ENCODE data around the gene IMPA2.

IMPA2 gene

DNA sequence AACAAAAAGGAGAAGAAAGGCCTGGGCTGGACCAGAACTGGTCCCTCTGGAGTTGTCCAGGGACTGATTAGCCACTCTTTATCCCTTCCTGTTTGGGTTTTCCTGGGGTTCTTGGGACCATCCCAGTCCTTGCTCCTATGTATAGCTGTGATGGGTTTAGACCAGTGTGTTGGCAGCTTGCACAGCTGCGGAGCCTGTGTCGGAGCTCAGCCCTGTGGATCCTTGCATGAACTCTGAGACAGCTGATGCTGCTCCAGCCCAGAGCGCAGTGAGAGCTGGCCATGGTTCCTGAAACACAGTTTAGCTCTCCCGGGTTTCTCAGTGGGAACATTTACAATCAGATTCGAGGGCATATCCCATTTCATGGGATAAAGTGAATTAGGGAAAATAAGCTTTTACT, 16.9 kb downstream of the IMPA2 start (continued):
- TF ChIP-seq ZNF560 (tag by site-specific recombination; IDR thresholded peaks at IDR 0.05; ENCODE audit: borderline replicate concordance): no peak

DNA sequence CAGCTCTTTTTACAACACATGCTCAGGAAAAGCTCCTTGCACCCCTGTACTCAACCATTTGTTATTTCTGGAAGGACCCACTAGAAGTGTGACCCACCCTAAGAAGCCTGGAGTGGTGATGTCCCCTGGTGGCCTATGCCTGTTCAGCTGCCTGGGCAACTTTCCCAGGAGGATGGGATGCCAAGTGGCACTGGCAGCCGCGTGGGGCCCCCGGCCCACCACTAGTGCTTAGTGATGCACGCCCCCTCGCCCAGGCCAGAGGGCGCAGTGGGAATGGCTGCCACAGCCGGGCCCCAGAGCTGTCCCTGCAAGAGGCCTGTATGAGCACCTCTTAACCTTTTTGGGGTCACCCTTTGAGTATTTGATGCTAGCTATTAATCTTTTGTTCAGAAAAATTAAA, 18.1 kb downstream of the IMPA2 start:
- ChIA-PET CTCF (interaction anchor here (0.6 to 14.0 kb wide), 5 partner anchors 39 to 266 kb away, joined by 3 to 436 read pairs (median 6); no protein-coding TSS in a partner anchor), POLR2A (no interaction called here)
- H3K36me3 ChIP-seq (ENCODE audit: control insufficient read depth in 2 of 2, insufficient read depth in 1 of 2, low read length in 2 of 2): peaks cover 4% of the 10 kb centered on the region in 2 experiments; a peak in 2 of 3 replicates

DNA sequence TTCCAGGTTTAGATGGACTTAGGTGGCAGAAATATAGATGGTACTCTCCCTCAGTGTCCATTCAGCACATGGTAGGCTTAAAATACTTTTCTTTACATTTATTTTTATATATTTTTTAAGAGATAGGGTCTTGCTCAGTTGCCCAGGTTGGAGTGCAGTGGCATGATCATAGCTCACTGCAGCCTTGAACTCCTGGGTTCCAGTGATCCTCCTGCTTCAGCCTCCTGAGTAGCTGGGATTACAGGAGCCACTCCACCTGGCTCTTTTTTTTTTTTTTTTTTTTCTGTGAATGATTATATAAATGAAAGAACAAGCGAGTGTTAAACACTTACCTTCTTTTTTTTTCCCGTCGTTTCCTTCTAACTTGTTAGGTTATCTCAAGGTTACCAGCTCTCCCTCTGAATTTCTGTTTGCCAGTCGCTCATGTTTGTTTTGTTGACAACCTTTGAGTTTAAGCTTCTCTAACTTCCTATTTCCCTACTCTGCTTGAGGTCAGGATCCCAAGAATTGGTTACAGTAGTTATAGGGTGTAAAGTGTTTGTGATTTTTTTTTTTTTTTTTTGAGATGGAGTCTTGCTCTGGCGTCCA, 18.9 kb downstream of the IMPA2 start:
- TF ChIP-seq ZNF175 (tag by site-specific recombination; IDR thresholded peaks at IDR 0.05): no peak
- no peak for TF ChIP-seq ZNF677 (tag by site-specific recombination; IDR thresholded peaks at IDR 0.05)
- TF ChIP-seq ZNF211 (tag by site-specific recombination; IDR thresholded peaks at IDR 0.05; ENCODE audit: low read depth): no peak
- no peak for TF ChIP-seq ZNF544 (tag by site-specific recombination; IDR thresholded peaks at IDR 0.05)
- no peak for TF ChIP-seq GLIS2 (tag by site-specific recombination; IDR thresholded peaks at IDR 0.05)
- TF ChIP-seq OVOL3 (tag by site-specific recombination; IDR thresholded peaks at IDR 0.05): no peak
- TF ChIP-seq, protein P1, sequence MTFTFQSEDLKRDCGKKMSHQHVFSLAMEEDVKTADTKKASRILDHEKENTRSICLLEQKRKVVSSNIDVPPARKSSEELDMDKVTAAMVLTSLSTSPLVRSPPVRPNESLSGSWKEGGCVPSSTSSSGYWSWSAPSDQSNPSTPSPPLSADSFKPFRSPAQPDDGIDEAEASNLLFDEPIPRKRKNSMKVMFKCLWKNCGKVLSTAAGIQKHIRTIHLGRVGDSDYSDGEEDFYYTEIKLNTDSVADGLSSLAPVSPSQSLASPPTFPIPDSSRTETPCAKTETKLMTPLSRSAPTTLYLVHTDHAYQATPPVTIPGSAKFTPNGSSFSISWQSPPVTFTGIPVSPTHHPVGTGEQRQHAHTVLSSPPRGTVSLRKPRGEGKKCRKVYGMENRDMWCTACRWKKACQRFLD (tag by site-specific recombination; IDR thresholded peaks at IDR 0.05): no peak
- TF ChIP-seq, protein P2, sequence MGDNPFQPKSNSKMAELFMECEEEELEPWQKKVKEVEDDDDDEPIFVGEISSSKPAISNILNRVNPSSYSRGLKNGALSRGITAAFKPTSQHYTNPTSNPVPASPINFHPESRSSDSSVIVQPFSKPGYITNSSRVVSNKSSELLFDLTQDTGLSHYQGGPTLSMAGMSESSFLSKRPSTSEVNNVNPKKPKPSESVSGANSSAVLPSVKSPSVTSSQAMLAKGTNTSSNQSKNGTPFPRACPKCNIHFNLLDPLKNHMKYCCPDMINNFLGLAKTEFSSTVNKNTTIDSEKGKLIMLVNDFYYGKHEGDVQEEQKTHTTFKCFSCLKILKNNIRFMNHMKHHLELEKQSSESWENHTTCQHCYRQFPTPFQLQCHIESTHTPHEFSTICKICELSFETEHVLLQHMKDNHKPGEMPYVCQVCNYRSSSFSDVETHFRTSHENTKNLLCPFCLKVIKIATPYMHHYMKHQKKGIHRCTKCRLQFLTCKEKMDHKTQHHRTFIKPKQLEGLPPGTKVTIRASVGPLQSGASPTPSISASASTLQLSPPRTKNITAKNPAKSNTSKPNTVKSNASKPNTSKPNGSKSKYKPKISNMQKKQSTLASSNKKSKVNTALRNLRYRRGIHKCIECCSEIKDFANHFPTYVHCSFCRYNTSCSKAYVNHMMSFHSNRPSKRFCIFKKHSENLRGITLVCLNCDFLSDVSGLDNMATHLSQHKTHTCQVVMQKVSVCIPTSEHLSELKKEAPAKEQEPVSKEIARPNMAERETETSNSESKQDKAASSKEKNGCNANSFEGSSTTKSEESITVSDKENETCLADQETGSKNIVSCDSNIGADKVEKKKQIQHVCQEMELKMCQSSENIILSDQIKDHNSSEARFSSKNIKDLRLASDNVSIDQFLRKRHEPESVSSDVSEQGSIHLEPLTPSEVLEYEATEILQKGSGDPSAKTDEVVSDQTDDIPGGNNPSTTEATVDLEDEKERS (tag by site-specific recombination; IDR thresholded peaks at IDR 0.05): no peak
- no peaks in the 10 kb centered on the region for H3K9me3 ChIP-seq (ENCODE audit: control insufficient read depth, insufficient read depth, low read depth, low read length)
- H3K27ac ChIP-seq (ENCODE audit: extremely low read depth, low read depth, low read length): no peak overlapping the region
- no peaks in the 10 kb centered on the region for H3K4me1 ChIP-seq (ENCODE audit: control insufficient read depth, insufficient read depth, low read length)
- ChIA-PET CTCF (interaction anchor here (0.6 to 14.0 kb wide), 4 partner anchors 39 to 267 kb away, joined by 5 to 436 read pairs (median 8); no protein-coding TSS in a partner anchor), POLR2A (no interaction called here)
- no peak overlapping the region for H3K4me3 ChIP-seq (ENCODE audit: low read depth, low read length)
- peaks cover 4% of the 10 kb centered on the region in 2 experiments; a peak in 2 of 3 replicates for H3K36me3 ChIP-seq (ENCODE audit: control insufficient read depth in 2 of 2, insufficient read depth in 1 of 2, low read length in 2 of 2)

More for the DNA sequence above, 18.1 kb downstream of the IMPA2 start:
- Histone ChIP-seq H3K9me3 (ENCODE audit: control insufficient read depth, insufficient read depth, low read depth, low read length) (no peaks in the 10 kb centered on the region), H3K4me1 (ENCODE audit: control insufficient read depth, insufficient read depth, low read length) (no peaks in the 10 kb centered on the region), H3K27ac (ENCODE audit: extremely low read depth, low read depth, low read length) (no peak overlapping the region), H3K4me3 (ENCODE audit: low read depth, low read length) (no peak overlapping the region)
- TF ChIP-seq SETDB1 (IDR thresholded peaks at IDR 0.05; ENCODE audit: insufficient read length, low read length): no peak
- TF ChIP-seq ZNF677 (tag by site-specific recombination; IDR thresholded peaks at IDR 0.05): no peak
- TF ChIP-seq, protein P3, sequence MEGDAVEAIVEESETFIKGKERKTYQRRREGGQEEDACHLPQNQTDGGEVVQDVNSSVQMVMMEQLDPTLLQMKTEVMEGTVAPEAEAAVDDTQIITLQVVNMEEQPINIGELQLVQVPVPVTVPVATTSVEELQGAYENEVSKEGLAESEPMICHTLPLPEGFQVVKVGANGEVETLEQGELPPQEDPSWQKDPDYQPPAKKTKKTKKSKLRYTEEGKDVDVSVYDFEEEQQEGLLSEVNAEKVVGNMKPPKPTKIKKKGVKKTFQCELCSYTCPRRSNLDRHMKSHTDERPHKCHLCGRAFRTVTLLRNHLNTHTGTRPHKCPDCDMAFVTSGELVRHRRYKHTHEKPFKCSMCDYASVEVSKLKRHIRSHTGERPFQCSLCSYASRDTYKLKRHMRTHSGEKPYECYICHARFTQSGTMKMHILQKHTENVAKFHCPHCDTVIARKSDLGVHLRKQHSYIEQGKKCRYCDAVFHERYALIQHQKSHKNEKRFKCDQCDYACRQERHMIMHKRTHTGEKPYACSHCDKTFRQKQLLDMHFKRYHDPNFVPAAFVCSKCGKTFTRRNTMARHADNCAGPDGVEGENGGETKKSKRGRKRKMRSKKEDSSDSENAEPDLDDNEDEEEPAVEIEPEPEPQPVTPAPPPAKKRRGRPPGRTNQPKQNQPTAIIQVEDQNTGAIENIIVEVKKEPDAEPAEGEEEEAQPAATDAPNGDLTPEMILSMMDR (tag by site-specific recombination; IDR thresholded peaks at IDR 0.05): no peak
- no peak for TF ChIP-seq TCF7L2 (IDR thresholded peaks at IDR 0.05; ENCODE audit: borderline replicate concordance, low read depth, low read length)
- TF ChIP-seq ZNF23 (tag by site-specific recombination; IDR thresholded peaks at IDR 0.05; ENCODE audit: borderline replicate concordance): no peak

DNA sequence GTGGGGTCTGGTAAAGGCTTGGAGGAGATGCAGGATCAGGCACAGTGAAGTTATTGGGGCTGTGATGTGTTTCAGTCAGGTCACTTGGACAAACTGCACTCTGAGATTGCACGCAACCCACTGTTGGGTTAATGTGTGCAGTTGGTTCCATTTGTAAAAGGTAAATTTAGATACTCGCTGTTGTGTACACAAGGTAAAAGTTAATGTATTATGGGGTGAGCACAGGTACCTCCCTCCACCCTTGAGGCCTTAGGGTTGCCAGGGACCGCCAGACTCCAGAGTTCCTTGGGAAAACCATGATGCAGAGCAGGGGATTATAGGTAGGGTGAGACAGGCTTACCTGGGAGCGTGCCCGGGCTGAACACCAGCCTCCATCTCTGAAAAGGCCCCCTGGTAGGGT, 20.1 kb downstream of the IMPA2 start:
- CTCF ChIA-PET: interaction anchor here (1.9 kb wide), 1 partner anchor 63 kb away, joined by 4 read pairs; no protein-coding TSS in a partner anchor
- POLR2A ChIA-PET: no interaction called here
- Histone ChIP-seq H3K27ac (ENCODE audit: extremely low read depth, low read depth, low read length) (no peak overlapping the region), H3K4me1 (ENCODE audit: control insufficient read depth, insufficient read depth, low read length) (no peaks in the 10 kb centered on the region), H3K4me3 (ENCODE audit: low read depth, low read length) (no peak overlapping the region), H3K36me3 (ENCODE audit: control insufficient read depth in 2 of 2, insufficient read depth in 1 of 2, low read length in 2 of 2) (peaks cover 4% of the 10 kb centered on the region in 2 experiments; a peak in 2 of 3 replicates), H3K9me3 (ENCODE audit: control insufficient read depth, insufficient read depth, low read depth, low read length) (no peaks in the 10 kb centered on the region)
- TF ChIP-seq MYNN (tag by site-specific recombination; IDR thresholded peaks at IDR 0.05; ENCODE audit: borderline replicate concordance) (no peak), ZNF701 (tag by site-specific recombination; IDR thresholded peaks at IDR 0.05) (no peak), MEIS1 (CRISPR knock-in tag; IDR thresholded peaks at IDR 0.05; ENCODE audit: borderline replicate concordance) (no peak), ZNF354C (tag by site-specific recombination; IDR thresholded peaks at IDR 0.05; ENCODE audit: borderline replicate concordance, low read depth) (no peak), ZNF146 (tag by site-specific recombination; IDR thresholded peaks at IDR 0.05) (no peak), ZNF510 (tag by site-specific recombination; IDR thresholded peaks at IDR 0.05; ENCODE audit: insufficient replicate concordance) (no peak), ZNF654 (tag by site-specific recombination; IDR thresholded peaks at IDR 0.05; ENCODE audit: low read depth) (no peak), ZNF664 (tag by site-specific recombination; IDR thresholded peaks at IDR 0.05) (no peak), ZNF521 (tag by site-specific recombination; IDR thresholded peaks at IDR 0.05) (no peak), ZNF837 (tag by site-specific recombination; IDR thresholded peaks at IDR 0.05) (no peak), ZNF670 (tag by site-specific recombination; IDR thresholded peaks at IDR 0.05; ENCODE audit: low read depth) (no peak), ZNF776 (tag by site-specific recombination; IDR thresholded peaks at IDR 0.05; ENCODE audit: borderline replicate concordance) (no peak)

All from HEK293 (cell line).